Occipital lobe (tissue), 2 donors: ENCODE results near the gene HYDIN. TPM values are rescaled to one million over a fixed set of nuclear protein-coding genes. Genes with fewer than 3 reads are reported as not detected.
"Not testable (repeated sequence)": the region's sequence is repeated elsewhere in the genome, so short reads cannot be mapped to it uniquely, and the experiment has no call there.

ENCODE experiments used
- DNase-seq: peaks from one replicate; lab custom pipeline; 2025; lab: John Stamatoyannopoulos, UW
- total RNA-seq: library from RNA; depleted of rRNA; stranded (reverse); fragments of >200 nt; gene quantifications from one replicate; pipeline ENCODE4 v1.2.3, GENCODE V29; 2014

The HYDIN gene
- total RNA-seq, 1 donor from 2014 or later, result 26.5 TPM

GRCh38 chr16:70876442-70876841 is 354.1 kb downstream of the HYDIN start:
- not testable (repeated sequence) for DNase-seq

GRCh38 chr16:70864698-70865097 is 365.8 kb downstream of the HYDIN start:
- not testable (repeated sequence) for DNase-seq

GRCh38 chr16:70861996-70862395 is 368.5 kb downstream of the HYDIN start:
- DNase-seq, result not testable (repeated sequence)

- DNase-seq, result not testable (repeated sequence)
Observed at GRCh38 chr16:70851299-70851698, 379.2 kb downstream of the HYDIN start.

- DNase-seq, result not testable (repeated sequence)
Observed at GRCh38 chr16:70823498-70824118, 406.9 kb downstream of the HYDIN start.

GRCh38 chr16:70822734-70823133 is 407.8 kb downstream of the HYDIN start:
- not testable (repeated sequence) for DNase-seq

GRCh38 chr16:70818088-70818487 is 412.4 kb downstream of the HYDIN start:
- DNase-seq, result not testable (repeated sequence)

- no peak for DNase-seq
Observed at GRCh38 chr16:70809392-70810060, 421.0 kb downstream of the HYDIN start.

- no peak for DNase-seq
Observed at GRCh38 chr16:70808371-70808770, 422.2 kb downstream of the HYDIN start.

- no peak for DNase-seq
Observed at GRCh38 chr16:70805787-70806186, 424.7 kb downstream of the HYDIN start.

GRCh38 chr16:70805380-70805779 is 425.1 kb downstream of the HYDIN start:
- DNase-seq, result no peak

GRCh38 chr16:70804734-70805169 is 425.8 kb downstream of the HYDIN start:
- no peak for DNase-seq

GRCh38 chr16:70804153-70804733 is 426.3 kb downstream of the HYDIN start:
- no peak for DNase-seq

- no peak for DNase-seq
Observed at GRCh38 chr16:70803319-70803718, 427.2 kb downstream of the HYDIN start.

- DNase-seq, result no peak
Observed at GRCh38 chr16:70801611-70802010, 428.9 kb downstream of the HYDIN start.

GRCh38 chr16:70800781-70801480 is 429.6 kb downstream of the HYDIN start, which contains the start of gene VAC14:
Gene VAC14 (minus strand): TSS chr16:70801158. CDS start chr16:70800900, 258 bp downstream.
- DNase-seq, result peak; percentile 84

- no peak for DNase-seq
Observed at GRCh38 chr16:70800311-70800710, 430.2 kb downstream of the HYDIN start.

- no peak for DNase-seq
Observed at GRCh38 chr16:70796301-70796700, 434.2 kb downstream of the HYDIN start.

GRCh38 chr16:70795296-70795912 is 435.1 kb downstream of the HYDIN start:
- no peak for DNase-seq

- DNase-seq, result no peak
Observed at GRCh38 chr16:70793851-70794502, 436.5 kb downstream of the HYDIN start.

GRCh38 chr16:70790815-70791214 is 439.7 kb downstream of the HYDIN start:
- no peak for DNase-seq
